Activated naive CD8-positive, alpha-beta T cell treated with anti-CD3 and anti-CD28 coated beads, Interleukin-2, amount 50 U/mL, for 24 hours (primary cell): ENCODE measurements around the gene PPP1R8.
"Not testable (repeated sequence)": the region's sequence is repeated elsewhere in the genome, so short reads cannot be mapped to it uniquely, and the experiment has no call there.

Experiments
- ATAC-seq: fragments of 150-1000 bp; cut with Tn5 transposase; one replicate; pipeline ENCODE4 v1.10.0; 2021
- DNase-seq: peaks from one replicate; pipeline ENCODE4 v3.0.0; 2021
- H3K27ac Mint-ChIP-seq: one replicate; pipeline ENCODE4 v1.8.0; 2021; ENCODE audit warnings: mild to moderate bottlenecking, mixed read lengths
- H3K27me3 Mint-ChIP-seq: one replicate; pipeline ENCODE4 v1.8.0; 2021; ENCODE audit warnings: mixed read lengths
- H3K36me3 Mint-ChIP-seq: one replicate; pipeline ENCODE4 v1.8.0; 2021; ENCODE audit warnings: low read depth, mixed read lengths
- H3K4me1 Mint-ChIP-seq: one replicate; pipeline ENCODE4 v1.8.0; 2021; ENCODE audit warnings: mixed read lengths
- H3K4me3 Mint-ChIP-seq: one replicate; pipeline ENCODE4 v1.8.0; 2021; ENCODE audit warnings: mild to moderate bottlenecking, moderate library complexity, mixed read lengths
- H3K9me3 Mint-ChIP-seq: one replicate; pipeline ENCODE4 v1.8.0; 2021; ENCODE audit warnings: mixed read lengths

The PPP1R8 gene

DNA sequence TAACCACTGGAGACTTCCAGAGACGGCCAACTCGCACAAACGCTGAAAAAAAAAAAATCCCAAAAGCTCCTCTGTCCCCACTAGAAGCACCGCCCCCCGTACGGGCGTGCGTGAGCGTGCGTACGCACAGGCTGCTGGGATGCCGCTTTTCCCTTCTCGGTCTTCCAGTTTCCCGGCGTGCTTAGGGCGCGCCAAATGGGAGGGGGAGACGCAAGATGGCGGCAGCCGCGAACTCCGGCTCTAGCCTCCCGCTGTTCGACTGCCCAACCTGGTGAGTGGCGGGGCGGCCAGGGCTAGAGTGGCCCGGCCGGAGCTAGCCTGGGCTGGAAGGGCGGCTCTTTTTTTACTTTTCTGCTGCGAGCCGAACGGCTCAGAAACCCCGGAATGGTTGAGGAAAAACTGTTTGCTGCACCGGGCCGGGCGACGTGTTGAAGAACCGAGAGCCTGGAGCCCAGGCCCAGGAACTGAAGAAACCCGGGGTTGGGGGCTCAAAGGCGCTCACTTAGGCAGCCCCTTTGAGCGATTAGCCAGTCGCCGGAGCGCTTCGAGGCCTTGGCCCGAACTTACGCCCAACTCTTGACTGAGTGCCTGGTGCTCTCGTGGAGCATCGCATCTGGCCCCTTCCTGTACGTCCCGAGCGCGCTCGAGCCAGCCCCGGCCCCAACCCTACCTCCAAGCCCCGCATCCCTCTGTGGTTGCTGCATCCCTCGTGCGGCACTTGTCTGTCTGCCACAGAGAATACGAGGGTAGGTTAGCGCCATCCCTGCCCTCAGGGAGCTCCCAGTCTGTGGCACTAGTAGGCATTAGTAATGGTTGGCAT lies at the start of gene PPP1R8:
PPP1R8 (plus strand) TSS at position 162 of the 820 bp plus-strand sequence; CDS start at position 216, 54 bp downstream.
- H3K27me3 Mint-ChIP-seq: no peaks in the 10 kb centered on the region
- peak; percentile 90 for DNase-seq
- H3K4me3 Mint-ChIP-seq: peak within 1 kb of the TSS; percentile 89
- H3K36me3 Mint-ChIP-seq: peaks cover 24% of the 10 kb centered on the region
- peak within 1 kb of the TSS; percentile 91 for H3K27ac Mint-ChIP-seq
- peaks cover 41% of the 10 kb centered on the region for H3K4me1 Mint-ChIP-seq
- peak; percentile 99 for ATAC-seq
- no peaks in the 10 kb centered on the region for H3K9me3 Mint-ChIP-seq

GRCh38 chr1:27782950-27783349 lies 47.6 kb upstream of the PPP1R8 start:
- no peak overlapping the region for H3K4me3 Mint-ChIP-seq
- ATAC-seq (no peak), DNase-seq (no peak)
- peaks cover 15% of the 10 kb centered on the region for H3K4me1 Mint-ChIP-seq
- no peaks in the 10 kb centered on the region for H3K27me3 Mint-ChIP-seq
- H3K9me3 Mint-ChIP-seq: no peaks in the 10 kb centered on the region
- peaks cover 5% of the 10 kb centered on the region for H3K36me3 Mint-ChIP-seq
- no peak overlapping the region for H3K27ac Mint-ChIP-seq

- no peak overlapping the region for H3K4me3 Mint-ChIP-seq
- no peak overlapping the region for H3K27ac Mint-ChIP-seq
- H3K4me1 Mint-ChIP-seq: peaks cover 11% of the 10 kb centered on the region
Measured at GRCh38 chr1:27784700-27785099, 45.9 kb upstream of the PPP1R8 start.

GRCh38 chr1:27785781-27786455 lies 44.7 kb upstream of the PPP1R8 start:
- H3K27me3 Mint-ChIP-seq: no peaks in the 10 kb centered on the region

More at GRCh38 chr1:27784700-27785099, 45.9 kb upstream of the PPP1R8 start:
- Mint-ChIP-seq H3K36me3 (peaks cover 11% of the 10 kb centered on the region), H3K9me3 (no peaks in the 10 kb centered on the region), H3K27me3 (no peaks in the 10 kb centered on the region)
- ATAC-seq (no peak), DNase-seq (no peak)

DNA sequence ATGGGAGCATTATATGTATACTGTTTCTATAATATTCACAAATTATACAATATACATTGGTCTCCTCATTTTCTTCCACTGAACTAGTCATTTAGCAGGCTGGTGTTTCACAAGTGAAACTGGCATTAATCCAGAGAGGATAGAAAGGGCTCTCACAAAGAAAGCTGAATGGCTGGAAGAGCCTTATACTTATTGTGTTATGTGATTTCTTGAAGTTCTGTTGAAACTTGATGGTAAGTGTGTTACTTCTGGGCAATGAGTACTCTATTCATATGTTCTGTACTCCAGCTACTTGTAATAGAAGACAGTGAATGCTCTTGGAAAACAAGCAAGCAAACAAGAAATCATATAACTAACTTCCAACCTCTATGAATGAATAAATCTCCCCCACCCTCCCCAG lies 42.7 kb upstream of the PPP1R8 start:
- H3K9me3 Mint-ChIP-seq: no peaks in the 10 kb centered on the region
- DNase-seq (no peak), ATAC-seq (no peak)
- H3K27me3 Mint-ChIP-seq: no peaks in the 10 kb centered on the region
- H3K27ac Mint-ChIP-seq: no peak overlapping the region
- no peak overlapping the region for H3K4me3 Mint-ChIP-seq
- peaks cover 20% of the 10 kb centered on the region for H3K36me3 Mint-ChIP-seq
- peaks cover 8% of the 10 kb centered on the region for H3K4me1 Mint-ChIP-seq

More at GRCh38 chr1:27785781-27786455, 44.7 kb upstream of the PPP1R8 start:
- peaks cover 20% of the 10 kb centered on the region for H3K36me3 Mint-ChIP-seq
- peaks cover 11% of the 10 kb centered on the region for H3K4me1 Mint-ChIP-seq
- H3K9me3 Mint-ChIP-seq: no peaks in the 10 kb centered on the region
- no peak overlapping the region for H3K4me3 Mint-ChIP-seq
- no peak for ATAC-seq
- peak overlapping the region; percentile 60 for H3K27ac Mint-ChIP-seq
- DNase-seq: no peak

DNA sequence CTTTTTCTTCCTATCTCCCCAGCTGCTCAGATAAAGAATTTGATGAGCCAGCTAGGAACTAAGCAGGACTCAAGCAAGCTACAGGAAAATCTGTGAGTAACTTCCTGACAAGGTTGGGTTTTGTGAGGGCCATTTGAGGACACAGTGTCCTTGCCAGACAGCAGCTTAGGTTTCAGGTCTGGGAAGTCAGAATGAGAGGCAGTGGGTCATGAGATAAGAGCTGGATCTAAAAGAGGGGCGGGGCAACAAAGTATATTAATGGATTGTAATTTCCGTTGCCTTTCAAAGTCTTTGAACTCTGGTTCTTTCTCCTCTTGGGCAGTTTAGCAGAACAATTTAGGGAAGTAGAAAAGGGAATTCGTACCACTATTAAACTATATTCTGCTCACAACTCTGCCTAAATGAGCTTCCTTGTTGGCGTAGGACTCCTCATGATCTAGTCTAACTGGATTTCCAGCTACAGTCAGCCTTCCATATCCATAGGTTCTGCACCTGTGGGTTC lies 41.0 kb upstream of the PPP1R8 start:
- ATAC-seq: no peak
- Mint-ChIP-seq H3K9me3 (no peaks in the 10 kb centered on the region), H3K27ac (no peak overlapping the region), H3K4me1 (peaks cover 6% of the 10 kb centered on the region), H3K4me3 (no peak overlapping the region), H3K36me3 (peaks cover 24% of the 10 kb centered on the region), H3K27me3 (no peaks in the 10 kb centered on the region)
- DNase-seq: no peak

GRCh38 chr1:27790270-27790669 lies 40.3 kb upstream of the PPP1R8 start:
- not testable (repeated sequence) for H3K9me3 Mint-ChIP-seq

GRCh38 chr1:27795601-27796000 lies 35.0 kb upstream of the PPP1R8 start:
- H3K27me3 Mint-ChIP-seq: no peaks in the 10 kb centered on the region
- no peaks in the 10 kb centered on the region for H3K4me1 Mint-ChIP-seq
- DNase-seq: no peak
- H3K9me3 Mint-ChIP-seq: no peaks in the 10 kb centered on the region
- H3K36me3 Mint-ChIP-seq: peaks cover 33% of the 10 kb centered on the region
- H3K4me3 Mint-ChIP-seq: no peak overlapping the region
- ATAC-seq: no peak
- no peak overlapping the region for H3K27ac Mint-ChIP-seq

More at GRCh38 chr1:27790270-27790669, 40.3 kb upstream of the PPP1R8 start:
- DNase-seq, H3K27me3 Mint-ChIP-seq, H3K27ac Mint-ChIP-seq, ATAC-seq, H3K4me1 Mint-ChIP-seq, H3K4me3 Mint-ChIP-seq: not testable (repeated sequence)
- peaks cover 26% of the 10 kb centered on the region for H3K36me3 Mint-ChIP-seq

DNA sequence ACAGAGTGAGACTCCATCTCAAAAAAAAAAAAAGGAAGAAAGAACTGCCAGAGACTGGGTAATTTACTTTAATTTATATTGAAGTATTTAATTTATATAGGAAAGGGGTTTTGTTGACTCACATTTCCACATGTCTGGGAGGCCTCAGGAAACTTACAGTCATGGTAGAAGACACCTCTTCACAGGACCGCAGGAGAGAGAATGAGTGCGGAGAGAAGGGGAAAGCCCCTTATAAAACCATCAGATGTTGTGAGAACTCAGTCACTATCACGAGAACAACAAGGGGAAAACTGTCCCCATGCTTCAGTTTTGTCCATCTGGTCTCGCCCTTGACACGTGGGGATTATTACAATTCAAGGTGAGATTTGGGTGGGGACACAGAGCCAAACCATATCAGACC lies 25.8 kb upstream of the PPP1R8 start:
- H3K27ac Mint-ChIP-seq: peak overlapping the region; percentile 47
- no peaks in the 10 kb centered on the region for H3K27me3 Mint-ChIP-seq
- peaks cover 3% of the 10 kb centered on the region for H3K4me1 Mint-ChIP-seq
- DNase-seq (peak; percentile 4), ATAC-seq (peak; percentile 80)
- H3K4me3 Mint-ChIP-seq: no peak overlapping the region
- peaks cover 28% of the 10 kb centered on the region for H3K36me3 Mint-ChIP-seq
- H3K9me3 Mint-ChIP-seq: no peaks in the 10 kb centered on the region

- Mint-ChIP-seq H3K27ac (no peak overlapping the region), H3K36me3 (peaks cover 28% of the 10 kb centered on the region), H3K4me1 (peaks cover 3% of the 10 kb centered on the region), H3K4me3 (no peak overlapping the region), H3K9me3 (no peaks in the 10 kb centered on the region), H3K27me3 (no peaks in the 10 kb centered on the region)
- DNase-seq (no peak), ATAC-seq (no peak)
Measured at GRCh38 chr1:27806758-27807157, 23.8 kb upstream of the PPP1R8 start.

DNA sequence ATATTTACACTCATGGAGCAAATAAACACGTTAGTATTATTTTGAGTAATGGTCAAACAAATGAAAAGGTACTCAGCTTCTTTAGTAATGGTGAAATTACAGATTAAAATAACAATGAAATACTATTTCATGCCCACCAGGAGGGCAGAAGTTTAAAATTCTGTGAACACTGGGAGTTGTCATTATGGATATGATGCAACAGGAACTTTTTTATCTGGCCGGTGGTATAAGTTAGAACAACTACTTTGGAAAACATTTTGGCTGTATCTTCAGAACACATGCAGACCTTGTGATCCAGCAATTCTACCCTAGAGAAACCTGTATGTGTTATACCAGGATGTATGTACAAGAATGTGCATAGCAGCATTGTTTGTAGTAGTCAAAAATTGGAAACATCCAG lies 23.2 kb upstream of the PPP1R8 start:
- peaks cover 25% of the 10 kb centered on the region for H3K36me3 Mint-ChIP-seq
- no peak for ATAC-seq
- no peak for DNase-seq
- no peak overlapping the region for H3K4me3 Mint-ChIP-seq
- no peak overlapping the region for H3K27ac Mint-ChIP-seq
- no peaks in the 10 kb centered on the region for H3K27me3 Mint-ChIP-seq
- peaks cover 3% of the 10 kb centered on the region for H3K4me1 Mint-ChIP-seq
- no peaks in the 10 kb centered on the region for H3K9me3 Mint-ChIP-seq

- not testable (repeated sequence) for H3K27me3 Mint-ChIP-seq, DNase-seq, H3K4me3 Mint-ChIP-seq, ATAC-seq, H3K9me3 Mint-ChIP-seq, H3K4me1 Mint-ChIP-seq, H3K27ac Mint-ChIP-seq
- H3K36me3 Mint-ChIP-seq: peaks cover 26% of the 10 kb centered on the region
Measured at GRCh38 chr1:27808131-27808530, 22.5 kb upstream of the PPP1R8 start.

DNA sequence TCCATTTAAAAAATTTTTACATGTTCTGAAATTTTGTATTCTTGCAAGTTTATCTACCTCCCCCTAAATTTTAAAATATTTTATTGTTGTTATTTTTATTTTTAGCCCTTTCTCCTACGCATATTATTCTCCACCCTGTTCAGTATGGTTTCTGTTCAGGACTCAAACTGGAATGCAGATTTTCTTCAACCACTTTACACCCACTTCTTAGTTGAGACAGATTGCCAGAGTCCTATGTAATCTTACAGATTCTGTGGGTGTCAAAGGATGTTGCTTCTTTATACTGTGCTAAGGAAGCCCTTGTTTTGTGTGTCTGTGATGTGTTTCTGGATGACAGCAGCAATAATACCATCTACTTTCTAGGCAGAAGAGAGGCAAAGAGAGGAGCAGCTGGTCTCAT lies 20.7 kb upstream of the PPP1R8 start:
- DNase-seq (no peak), ATAC-seq (no peak)
- H3K27ac Mint-ChIP-seq: no peak overlapping the region
- no peak overlapping the region for H3K4me3 Mint-ChIP-seq
- peaks cover 1% of the 10 kb centered on the region for H3K4me1 Mint-ChIP-seq
- no peaks in the 10 kb centered on the region for H3K27me3 Mint-ChIP-seq
- peaks cover 24% of the 10 kb centered on the region for H3K36me3 Mint-ChIP-seq
- no peaks in the 10 kb centered on the region for H3K9me3 Mint-ChIP-seq

- DNase-seq (no peak), ATAC-seq (no peak)
- H3K4me1 Mint-ChIP-seq: no peaks in the 10 kb centered on the region
- H3K27ac Mint-ChIP-seq: no peak overlapping the region
- H3K9me3 Mint-ChIP-seq: no peaks in the 10 kb centered on the region
- H3K36me3 Mint-ChIP-seq: peaks cover 16% of the 10 kb centered on the region
- no peak overlapping the region for H3K4me3 Mint-ChIP-seq
- no peaks in the 10 kb centered on the region for H3K27me3 Mint-ChIP-seq
Measured at GRCh38 chr1:27811741-27812500, 18.7 kb upstream of the PPP1R8 start.
